H9 (cell line): ENCODE data around the gene POU4F3. TPM values are rescaled to one million over a fixed set of nuclear protein-coding genes. Genes with fewer than 3 reads are reported as not detected.

ENCODE experiments used
- DNase-seq: peaks from one replicate; pipeline ENCODE4 v3.0.0-alpha.2; 2017
- H2AFZ ChIP-seq: one replicate; pipeline ENCODE4 v1.6.1; 2013; ENCODE audit warnings: mild to moderate bottlenecking, low read length, control low read depth, moderate library complexity
- H2AK5ac ChIP-seq: 2 replicates; pipeline ENCODE4 v1.6.1; 2013; ENCODE audit warnings: low read length, control low read depth, mixed read lengths; ENCODE audit not compliant: insufficient read length
- H2BK120ac ChIP-seq: one replicate; pipeline ENCODE4 v1.6.1; 2013; ENCODE audit warnings: low read depth, mild to moderate bottlenecking, low read length, control low read depth, inconsistent platforms; ENCODE audit not compliant: poor library complexity, severe bottlenecking
- H2BK12ac ChIP-seq: 2 replicates; pipeline ENCODE4 v1.6.1; 2013; ENCODE audit warnings: low read length, control low read depth, mixed read lengths, low read depth; ENCODE audit not compliant: insufficient read length
- H2BK15ac ChIP-seq: 2 replicates; pipeline ENCODE4 v1.6.1; 2013; ENCODE audit warnings: low read depth, low read length, control low read depth
- H2BK20ac ChIP-seq: one replicate; pipeline ENCODE4 v1.6.1; 2013; ENCODE audit warnings: low read depth, mild to moderate bottlenecking, low read length, control low read depth, inconsistent platforms; ENCODE audit not compliant: poor library complexity, severe bottlenecking
- H2BK5ac ChIP-seq: 2 replicates; pipeline ENCODE4 v1.6.1; 2013; ENCODE audit warnings: low read length, control low read depth, mixed read lengths; ENCODE audit not compliant: insufficient read length
- H3K14ac ChIP-seq: 2 replicates; pipeline ENCODE4 v1.6.1; 2013; ENCODE audit warnings: low read length, control low read depth; ENCODE audit not compliant: insufficient read depth
- H3K18ac ChIP-seq: 2 replicates; pipeline ENCODE4 v1.6.1; 2013; ENCODE audit warnings: low read depth, mild to moderate bottlenecking, mixed read lengths, low read length, control low read depth; ENCODE audit not compliant: insufficient read length
- H3K23ac ChIP-seq: 2 replicates; pipeline ENCODE4 v1.6.1; 2013; ENCODE audit warnings: low read length, control low read depth, mixed read lengths, low read depth; ENCODE audit not compliant: insufficient read length
- H3K23me2 ChIP-seq: 2 replicates; pipeline ENCODE4 v1.6.1; 2013; ENCODE audit warnings: low read depth, mild to moderate bottlenecking, mixed read lengths, low read length, control low read depth; ENCODE audit not compliant: insufficient read length, poor library complexity, severe bottlenecking
- H3K27ac ChIP-seq: 2 replicates; pipeline ENCODE4 v1.5.1; 2013; ENCODE audit warnings: low read length, control low read depth, mixed read lengths, low read depth; ENCODE audit not compliant: insufficient read length
- H3K27me3 ChIP-seq: 2 replicates; pipeline ENCODE4 v1.6.1; 2013; ENCODE audit warnings: low read length, control low read depth, inconsistent platforms; ENCODE audit not compliant: insufficient read depth
- H3K4ac ChIP-seq: 2 replicates; pipeline ENCODE4 v1.6.1; 2013; ENCODE audit warnings: low read depth, mild to moderate bottlenecking, control low read depth, inconsistent platforms, low read length, moderate library complexity
- H3K4me1 ChIP-seq: 2 replicates; pipeline ENCODE4 v1.6.1; 2013; ENCODE audit warnings: low read length, control low read depth, inconsistent platforms; ENCODE audit not compliant: insufficient read depth
- H3K4me2 ChIP-seq: 2 replicates; pipeline ENCODE4 v1.6.1; 2013; ENCODE audit warnings: low read length, control low read depth, mixed read lengths; ENCODE audit not compliant: insufficient read length, insufficient read depth
- H3K56ac ChIP-seq: 2 replicates; pipeline ENCODE4 v1.6.1; 2013; ENCODE audit warnings: low read depth, mild to moderate bottlenecking, mixed read lengths, low read length, control low read depth; ENCODE audit not compliant: insufficient read length
- H3K79me1 ChIP-seq: 2 replicates; pipeline ENCODE4 v1.6.1; 2013; ENCODE audit warnings: low read depth, mild to moderate bottlenecking, moderate library complexity, low read length, control low read depth, inconsistent platforms; ENCODE audit not compliant: insufficient read depth, poor library complexity, severe bottlenecking
- H3K79me2 ChIP-seq: 2 replicates; pipeline ENCODE4 v1.6.1; 2013; ENCODE audit warnings: low read length, control low read depth, inconsistent platforms; ENCODE audit not compliant: insufficient read depth
- H3K9ac ChIP-seq: 2 replicates; pipeline ENCODE4 v1.6.1; 2013; ENCODE audit warnings: low read length, control low read depth, mixed read lengths; ENCODE audit not compliant: insufficient read length; ENCODE audit errors: extremely low read depth
- H3K9me3 ChIP-seq: one replicate; pipeline ENCODE4 v1.6.1; 2013; ENCODE audit warnings: low read depth, low read length, inconsistent platforms; ENCODE audit not compliant: control insufficient read depth
- H3T11ph ChIP-seq: one replicate; pipeline ENCODE4 v1.6.1; 2013; ENCODE audit warnings: mild to moderate bottlenecking, low read length, control low read depth, inconsistent platforms
- H4K20me1 ChIP-seq: one replicate; pipeline ENCODE4 v1.6.1; 2013; ENCODE audit not compliant: control insufficient read depth, insufficient read length, insufficient read depth
- H4K5ac ChIP-seq: 2 replicates; pipeline ENCODE4 v1.6.1; 2013; ENCODE audit warnings: low read depth, mild to moderate bottlenecking, mixed read lengths, low read length, control low read depth; ENCODE audit not compliant: insufficient read length
- H4K8ac ChIP-seq: replicated peaks from 2 replicates; pipeline ENCODE4 v1.6.1; 2013; ENCODE audit warnings: low read length, control low read depth, mixed read lengths, low read depth; ENCODE audit not compliant: insufficient read length
- H4K91ac ChIP-seq: 2 replicates; pipeline ENCODE4 v1.6.1; 2013; ENCODE audit warnings: low read depth, mild to moderate bottlenecking, moderate library complexity, mixed read lengths, low read length, control low read depth; ENCODE audit not compliant: insufficient read length
- H3K27ac Mint-ChIP-seq, 3 experiments: 2 replicates in 2 of 3; 3 replicates in 1 of 3; pipeline ENCODE4 v1.8.0; 2020 to 2021; ENCODE audit warnings: mixed read lengths in 3 of 3, mild to moderate bottlenecking in 1 of 3, moderate library complexity in 1 of 3
- H3K27me3 Mint-ChIP-seq: 2 replicates; pipeline ENCODE4 v1.8.0; 2021; ENCODE audit warnings: low read depth, mild to moderate bottlenecking, moderate library complexity, mixed read lengths
- H3K36me3 Mint-ChIP-seq, 3 experiments: 2 replicates in 2 of 3; 3 replicates in 1 of 3; pipeline ENCODE4 v1.8.0; 2020 to 2021; ENCODE audit warnings: low read depth in 3 of 3, mixed read lengths in 3 of 3; ENCODE audit not compliant: insufficient read depth in 1 of 3
- H3K4me1 Mint-ChIP-seq, 2 experiments: 2 replicates each; pipeline ENCODE4 v1.8.0; 2020; ENCODE audit warnings: mixed read lengths in 2 of 2
- H3K4me3 Mint-ChIP-seq, 2 experiments: 2 replicates in 1 of 2; 3 replicates in 1 of 2; pipeline ENCODE4 v1.8.0; 2020 to 2021; ENCODE audit warnings: mild to moderate bottlenecking in 2 of 2, mixed read lengths in 2 of 2, moderate library complexity in 1 of 2
- H3K9me3 Mint-ChIP-seq, 2 experiments: 2 replicates in 1 of 2; 3 replicates in 1 of 2; pipeline ENCODE4 v1.8.0; 2020; ENCODE audit warnings: mild to moderate bottlenecking in 2 of 2, mixed read lengths in 2 of 2, moderate library complexity in 1 of 2
- CTCF ChIP-seq: fragments of 200-600 bp; sonication (generic); conservative IDR thresholded peaks from 3 replicates; pipeline ENCODE4 v1.8.0; 2021; ENCODE audit warnings: antibody characterized with exemption, mild to moderate bottlenecking
- WGBS: extraction: QIAGEN DNeasy Blood & Tissue Kit; methylation state at CpG from one replicate; pipeline ENCODE4 v1.1.7; 2013; ENCODE audit warnings: missing lambda C conversion rate, low lambda C conversion rate, mixed read lengths; ENCODE audit not compliant: insufficient read length; ENCODE audit errors: extremely low coverage; 5-methylcytosine and 5-hydroxymethylcytosine counted together
- total RNA-seq: library from RNA; stranded (reverse); gene quantifications from 2 replicates; pipeline ENCODE4 v1.2.1, GENCODE V29; 2021

POU4F3 gene
- total RNA-seq, 1 experiment from 2014 or later = not detected

GRCh38 chr5:146380714-146381113 is 42.1 kb downstream of the POU4F3 start:
- no peak overlapping the region for H3K9ac ChIP-seq
- no peak overlapping the region for H3T11ph ChIP-seq
- no peak overlapping the region for H3K27ac ChIP-seq
- H3K4ac ChIP-seq = no peak overlapping the region
- H2AK5ac ChIP-seq = no peak overlapping the region
- Mint-ChIP-seq H3K4me1 (no peaks in the 10 kb centered on the region), H3K27me3 (peaks cover 19% of the 10 kb centered on the region), H3K4me3 (no peak overlapping the region), H3K27ac (no peak overlapping the region), H3K9me3 (no peaks in the 10 kb centered on the region), H3K36me3 (no peaks in the 10 kb centered on the region)
- no peak overlapping the region for H4K8ac ChIP-seq
- no peak overlapping the region for H3K4me2 ChIP-seq
- H3K79me2 ChIP-seq = no peaks in the 10 kb centered on the region; the same call in 1 of the 2 replicates
- H3K4me1 ChIP-seq = no peaks in the 10 kb centered on the region
- H3K23ac ChIP-seq = no peak overlapping the region
- no peak overlapping the region for H2BK20ac ChIP-seq
- no peak overlapping the region for H2BK120ac ChIP-seq
- no peak overlapping the region for H3K56ac ChIP-seq
- no peak overlapping the region for H3K14ac ChIP-seq
- no peak overlapping the region for H4K5ac ChIP-seq
- no peak overlapping the region for H2AFZ ChIP-seq
- no peak for DNase-seq
- no peak overlapping the region for H4K91ac ChIP-seq
- no peaks in the 10 kb centered on the region for H3K9me3 ChIP-seq
- H3K18ac ChIP-seq = no peak overlapping the region
- H2BK15ac ChIP-seq = no peak overlapping the region
- TF ChIP-seq CTCF = no peak
- H3K79me1 ChIP-seq = no peaks in the 10 kb centered on the region
- H3K23me2 ChIP-seq = no peaks in the 10 kb centered on the region
- WGBS = no CpG with 5 or more reads among the region's 2 CpGs
- H2BK12ac ChIP-seq = no peak overlapping the region
- H2BK5ac ChIP-seq = no peak overlapping the region
- no peaks in the 10 kb centered on the region for H4K20me1 ChIP-seq
- H3K27me3 ChIP-seq = no peaks in the 10 kb centered on the region
